OCI-LY1 (cell line): ENCODE data around the gene FIZ1.

Source experiments
- H2AFZ ChIP-seq: fragments of 200-600 bp; sonication (generic), shearing (Covaris generic); 2 replicates; pipeline ENCODE4 v1.6.0; 2014; ENCODE audit warnings: antibody characterized with exemption, mild to moderate bottlenecking, low read length
- H3F3A ChIP-seq: fragments of 200-600 bp; sonication (generic), shearing (Covaris generic); 2 replicates; pipeline ENCODE4 v1.6.0; 2014; ENCODE audit warnings: mild to moderate bottlenecking, antibody characterized with exemption, low read length, moderate library complexity; ENCODE audit not compliant: insufficient read depth
- H3K27ac ChIP-seq: fragments of 200-600 bp; sonication (generic); 2 replicates; pipeline ENCODE4 v1.5.1; 2014; ENCODE audit warnings: low read length, mixed run types, mild to moderate bottlenecking, low read depth; ENCODE audit not compliant: poor library complexity, severe bottlenecking
- H3K27me3 ChIP-seq: fragments of 200-600 bp; sonication (generic); 2 replicates; pipeline ENCODE4 v1.6.0; 2014; ENCODE audit warnings: antibody characterized with exemption, mild to moderate bottlenecking, low read length, moderate library complexity; ENCODE audit not compliant: insufficient read depth
- H3K36me3 ChIP-seq: fragments of 200-600 bp; sonication (generic); 2 replicates; pipeline ENCODE4 v1.6.1; 2014; ENCODE audit warnings: mild to moderate bottlenecking, antibody characterized with exemption, low read length, moderate library complexity, mixed read lengths; ENCODE audit not compliant: insufficient read depth
- H3K4me1 ChIP-seq: fragments of 200-600 bp; sonication (generic); 2 replicates; pipeline ENCODE4 v1.5.1; 2014; ENCODE audit warnings: mild to moderate bottlenecking, low read length, moderate library complexity; ENCODE audit not compliant: insufficient read depth, severe bottlenecking
- H3K4me2 ChIP-seq: fragments of 200-600 bp; sonication (generic), shearing (Covaris generic); 2 replicates; pipeline ENCODE4 v1.6.1; 2014; ENCODE audit warnings: low read length
- H3K4me3 ChIP-seq: fragments of 200-600 bp; sonication (generic); 2 replicates; pipeline ENCODE4 v1.5.1; 2014; ENCODE audit warnings: low read length, low read depth, mild to moderate bottlenecking, mixed read lengths; ENCODE audit not compliant: poor library complexity, severe bottlenecking
- H3K79me2 ChIP-seq: fragments of 200-600 bp; shearing (Covaris generic); 2 replicates; pipeline ENCODE4 v1.6.1; 2016; ENCODE audit warnings: mixed run types, low read length, mixed read lengths; ENCODE audit not compliant: insufficient read depth
- H3K9ac ChIP-seq: fragments of 200-600 bp; sonication (generic), shearing (Covaris generic); 2 replicates; pipeline ENCODE4 v1.6.1; 2014; ENCODE audit warnings: mild to moderate bottlenecking, low read length, mixed read lengths
- H3K9me2 ChIP-seq: fragments of 200-600 bp; sonication (generic), shearing (Covaris generic); 2 replicates; pipeline ENCODE4 v1.6.1; 2014; ENCODE audit warnings: low read depth, mild to moderate bottlenecking, low read length, mixed read lengths
- H3K9me3 ChIP-seq: fragments of 200-600 bp; shearing (Covaris generic); 2 replicates; pipeline ENCODE4 v1.6.1; 2014; ENCODE audit warnings: low read length, mixed read lengths
- H4K20me1 ChIP-seq: fragments of 200-600 bp; sonication (generic), shearing (Covaris generic); 2 replicates; pipeline ENCODE4 v1.6.0; 2016; ENCODE audit warnings: mild to moderate bottlenecking, low read length; ENCODE audit not compliant: insufficient read depth
- EZH2 ChIP-seq: fragments of 200-600 bp; sonication (generic), shearing (Covaris generic); IDR thresholded peaks from 2 replicates; pipeline ENCODE4 v1.8.0; 2017; ENCODE audit warnings: borderline replicate concordance, mixed run types, mild to moderate bottlenecking, antibody characterized with exemption, low read length, moderate library complexity, mixed read lengths
- TF ChIP-seq, protein P1 (sequence below): fragments of 200-600 bp; sonication (generic), shearing (Covaris generic); IDR thresholded peaks from 2 replicates; pipeline ENCODE4 v1.5.1; 2017; ENCODE audit warnings: mild to moderate bottlenecking, antibody characterized with exemption, low read length, moderate library complexity, mixed read lengths

The FIZ1 gene, protein sequence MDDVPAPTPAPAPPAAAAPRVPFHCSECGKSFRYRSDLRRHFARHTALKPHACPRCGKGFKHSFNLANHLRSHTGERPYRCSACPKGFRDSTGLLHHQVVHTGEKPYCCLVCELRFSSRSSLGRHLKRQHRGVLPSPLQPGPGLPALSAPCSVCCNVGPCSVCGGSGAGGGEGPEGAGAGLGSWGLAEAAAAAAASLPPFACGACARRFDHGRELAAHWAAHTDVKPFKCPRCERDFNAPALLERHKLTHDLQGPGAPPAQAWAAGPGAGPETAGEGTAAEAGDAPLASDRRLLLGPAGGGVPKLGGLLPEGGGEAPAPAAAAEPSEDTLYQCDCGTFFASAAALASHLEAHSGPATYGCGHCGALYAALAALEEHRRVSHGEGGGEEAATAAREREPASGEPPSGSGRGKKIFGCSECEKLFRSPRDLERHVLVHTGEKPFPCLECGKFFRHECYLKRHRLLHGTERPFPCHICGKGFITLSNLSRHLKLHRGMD

DNA sequence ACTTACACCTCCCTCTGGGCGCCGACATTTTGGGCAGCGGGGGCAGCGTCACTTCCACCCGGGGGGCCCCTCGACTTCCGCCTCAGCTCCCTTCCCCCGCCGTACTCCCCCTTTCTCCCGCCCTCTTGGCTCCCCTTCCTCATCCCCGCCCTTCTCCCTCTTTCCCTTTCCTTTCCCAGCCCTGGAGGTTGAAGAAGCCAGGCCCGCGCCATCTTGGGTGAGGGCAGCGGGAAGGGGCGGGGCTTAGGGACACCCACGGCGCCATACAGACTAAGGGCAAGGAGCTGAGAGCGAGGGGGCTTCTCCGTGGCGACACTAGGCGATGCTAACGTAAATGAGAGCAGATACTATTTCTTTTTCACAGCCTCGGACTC lies at the start of gene FIZ1:
Gene FIZ1, minus strand, starts transcription at position 50 of the 374 bp plus-strand sequence. CDS start 1,652 bp downstream, outside the sequence.
- Histone ChIP-seq H3K4me3 (peak within 1 kb of the TSS; percentile 67), H3K27ac (peak within 1 kb of the TSS; percentile 93), H3K9me3 (no peaks in the 10 kb centered on the region), H4K20me1 (no peaks in the 10 kb centered on the region), H3K9ac (peak within 1 kb of the TSS; percentile 83), H3K27me3 (no peaks in the 10 kb centered on the region), H3K4me1 (peaks cover 13% of the 10 kb centered on the region), H3K4me2 (peak within 1 kb of the TSS; percentile 88), H2AFZ (0 out of 2 replicates have a peak within 1 kb of the TSS, but pooled peaks have one; percentile 31), H3K9me2 (no peaks in the 10 kb centered on the region), H3K36me3 (peaks cover 20% of the 10 kb centered on the region), H3F3A (no peaks in the 10 kb centered on the region; the same call in 1 of the 2 replicates), H3K79me2 (no peaks in the 10 kb centered on the region)
- no peak for TF ChIP-seq EZH2
- TF ChIP-seq, protein P1, sequence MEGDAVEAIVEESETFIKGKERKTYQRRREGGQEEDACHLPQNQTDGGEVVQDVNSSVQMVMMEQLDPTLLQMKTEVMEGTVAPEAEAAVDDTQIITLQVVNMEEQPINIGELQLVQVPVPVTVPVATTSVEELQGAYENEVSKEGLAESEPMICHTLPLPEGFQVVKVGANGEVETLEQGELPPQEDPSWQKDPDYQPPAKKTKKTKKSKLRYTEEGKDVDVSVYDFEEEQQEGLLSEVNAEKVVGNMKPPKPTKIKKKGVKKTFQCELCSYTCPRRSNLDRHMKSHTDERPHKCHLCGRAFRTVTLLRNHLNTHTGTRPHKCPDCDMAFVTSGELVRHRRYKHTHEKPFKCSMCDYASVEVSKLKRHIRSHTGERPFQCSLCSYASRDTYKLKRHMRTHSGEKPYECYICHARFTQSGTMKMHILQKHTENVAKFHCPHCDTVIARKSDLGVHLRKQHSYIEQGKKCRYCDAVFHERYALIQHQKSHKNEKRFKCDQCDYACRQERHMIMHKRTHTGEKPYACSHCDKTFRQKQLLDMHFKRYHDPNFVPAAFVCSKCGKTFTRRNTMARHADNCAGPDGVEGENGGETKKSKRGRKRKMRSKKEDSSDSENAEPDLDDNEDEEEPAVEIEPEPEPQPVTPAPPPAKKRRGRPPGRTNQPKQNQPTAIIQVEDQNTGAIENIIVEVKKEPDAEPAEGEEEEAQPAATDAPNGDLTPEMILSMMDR, result no peak

DNA sequence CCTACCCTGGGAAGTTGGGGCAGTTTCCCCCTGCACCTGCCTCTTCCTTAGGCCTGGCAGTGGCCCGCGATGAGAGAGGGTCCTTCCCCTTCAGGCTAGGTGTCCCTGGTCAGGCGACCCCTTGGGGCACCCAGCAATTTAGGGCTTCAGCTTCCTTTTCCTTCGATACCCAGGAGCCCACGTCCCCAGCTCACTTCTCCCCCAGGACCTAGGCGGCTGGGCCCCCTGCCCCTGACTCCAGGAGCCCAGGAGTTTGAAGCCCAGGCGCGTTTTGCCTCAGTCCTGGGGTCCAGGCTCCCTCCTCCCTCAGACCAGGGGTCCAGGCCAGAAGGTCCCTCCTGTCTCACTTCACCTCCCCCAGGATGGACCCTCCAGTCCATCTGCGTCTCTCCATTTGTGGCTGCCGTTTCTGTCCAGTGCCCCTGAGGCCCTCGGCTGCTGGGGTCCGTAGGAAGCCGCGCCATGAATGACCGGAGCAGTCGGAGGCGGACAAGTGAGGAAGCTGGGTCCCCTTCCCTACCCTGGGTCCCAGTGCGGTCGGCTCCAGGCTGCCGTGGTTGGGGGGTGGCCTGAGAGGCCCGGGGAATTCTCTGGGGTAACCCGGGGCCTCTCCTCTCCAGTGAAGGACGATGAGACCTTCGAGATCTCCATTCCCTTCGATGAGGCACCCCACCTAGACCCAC lies 49.4 kb upstream of the FIZ1 start:
- Histone ChIP-seq H3K9me3 (no peaks in the 10 kb centered on the region), H3K9ac (peak overlapping the region; percentile 93), H3F3A (peaks cover 9% of the 10 kb centered on the region; the same call in 1 of the 2 replicates), H3K79me2 (peaks cover 10% of the 10 kb centered on the region), H3K36me3 (peaks cover 37% of the 10 kb centered on the region), H3K4me1 (peaks cover 47% of the 10 kb centered on the region), H3K27me3 (no peaks in the 10 kb centered on the region), H3K27ac (peak overlapping the region; percentile 94), H2AFZ (no peak overlapping the region), H3K9me2 (no peaks in the 10 kb centered on the region), H3K4me2 (peak overlapping the region; percentile 93), H3K4me3 (peak overlapping the region; percentile 87), H4K20me1 (no peaks in the 10 kb centered on the region)
- TF ChIP-seq EZH2, result no peak
- TF ChIP-seq, protein P1, result no peak

DNA sequence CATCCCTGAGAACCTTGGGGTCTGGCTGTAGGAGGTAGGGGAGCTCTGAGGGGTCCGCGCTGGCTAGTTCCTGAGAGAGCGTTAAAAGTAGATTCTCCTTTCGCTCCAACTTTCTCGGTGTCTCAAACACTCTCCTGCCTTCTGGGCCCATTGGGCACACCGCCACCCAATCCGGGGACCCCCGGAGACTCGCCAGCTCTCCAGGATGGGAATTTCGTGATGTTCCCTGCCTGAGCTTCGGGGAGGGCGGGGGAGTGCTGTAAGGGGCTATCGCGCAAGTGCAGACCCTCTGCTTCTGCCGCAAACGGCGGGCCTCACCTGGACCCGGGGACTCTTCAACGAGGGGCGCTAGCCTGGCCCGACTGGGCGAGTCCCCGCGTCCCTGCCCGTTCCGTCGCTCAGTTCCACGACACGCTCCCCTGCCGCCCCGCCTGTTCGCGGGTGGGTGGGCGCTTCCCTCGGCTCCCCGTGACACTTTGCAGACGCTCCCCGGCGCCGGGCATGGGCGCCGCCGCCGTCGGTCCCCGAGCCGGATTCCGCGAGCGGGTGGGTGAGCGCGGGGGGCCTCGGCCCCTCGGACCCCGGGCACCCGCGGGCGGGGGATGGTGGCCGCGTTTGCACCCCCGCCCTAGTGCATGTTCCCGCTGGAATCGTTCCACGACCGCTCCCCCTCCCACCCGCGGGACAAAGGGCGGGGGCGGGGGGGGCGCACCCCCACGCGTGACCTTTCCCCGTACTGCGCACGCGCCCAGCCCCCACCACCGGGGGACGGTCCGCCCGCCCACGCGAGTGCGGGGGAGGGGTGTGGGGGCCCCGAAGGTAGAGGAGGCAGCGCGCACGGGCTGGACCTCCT lies 48.6 kb upstream of the FIZ1 start, which contains the start of gene CCDC106:
Gene CCDC106, plus strand, starts transcription at position 481 of the 853 bp plus-strand sequence. CDS start 835 bp downstream, outside the sequence.
- H3K79me2 ChIP-seq, result peaks cover 10% of the 10 kb centered on the region
- H3F3A ChIP-seq, result peaks cover 9% of the 10 kb centered on the region; the same call in 1 of the 2 replicates
- H2AFZ ChIP-seq, result no peak within 1 kb of the TSS

More for the DNA sequence above, 48.6 kb upstream of the FIZ1 start, which contains the start of gene CCDC106:
- Histone ChIP-seq H3K9me3 (no peaks in the 10 kb centered on the region), H3K4me1 (peaks cover 48% of the 10 kb centered on the region), H3K36me3 (peaks cover 37% of the 10 kb centered on the region), H3K9ac (peak within 1 kb of the TSS; percentile 93), H3K27ac (peak within 1 kb of the TSS; percentile 94), H3K4me3 (peak within 1 kb of the TSS; percentile 87), H3K27me3 (no peaks in the 10 kb centered on the region), H4K20me1 (no peaks in the 10 kb centered on the region), H3K4me2 (peak within 1 kb of the TSS; percentile 93), H3K9me2 (no peaks in the 10 kb centered on the region)
- TF ChIP-seq, protein P1, result no peak
- TF ChIP-seq EZH2, result no peak
